K562 (cell line): Measurements from ENCODE around the gene TFRC. TPM values are rescaled to one million over a fixed set of nuclear protein-coding genes. Genes with fewer than 3 reads are reported as not detected.

Experiments
- ATAC-seq: fragments of 200-7000 bp; cut with Tn5 transposase; 3 replicates; pipeline ENCODE4 v1.9.1; 2020; ENCODE audit warnings: moderate library complexity
- BruUV-seq: library from RNA; stranded (reverse); fragments of 400-500 nt; replicated peaks from 2 replicates; lab custom pipeline; 2021; lab: Mats Ljungman, UMichigan
- CTCF ChIA-PET: fragments of 300-600 bp; formaldehyde crosslinking; extraction: SDS; loops from one replicate; lab custom pipeline; 2021; ENCODE audit warnings: low intra/inter-chr PET ratio; lab: Yijun Ruan, JAX
- POLR2A ChIA-PET: fragments of 300-600, 350-650 bp; sonication (Branson Sonifier 250); formaldehyde crosslinking; extraction: SDS; loops from one replicate; lab custom pipeline; 2021; ENCODE audit warnings: antibody characterized with exemption, inconsistent platforms; lab: Yijun Ruan, JAX
- DNase-seq, 4 experiments: peaks; one replicate each; pipeline versions ENCODE4 v3.0.0 to v3.0.0-alpha.2; 2011 to 2018; ENCODE audit warnings: low spot score in 3 of 4, mixed read lengths in 3 of 4; ENCODE audit errors: extremely low read depth in 1 of 4
- FAIRE-seq: peaks from 2 replicates; lab custom pipeline; 2011; peaks lifted over from hg19 to GRCh38; lab: Jason Lieb, UNC
- H2AFZ ChIP-seq: 2 replicates; pipeline ENCODE4 v1.6.0; 2011; ENCODE audit warnings: low read depth, low read length, control low read depth, inconsistent platforms
- H3K27ac ChIP-seq: fragments of 200-600 bp; 3 replicates; pipeline ENCODE4 v1.8.0; 2011; ENCODE audit warnings: low read depth, mild to moderate bottlenecking, control low read depth, inconsistent platforms, low read length, moderate library complexity, mixed read lengths; ENCODE audit errors: extremely low read depth
- H3K27me3 ChIP-seq, 2 experiments: fragments of 300-600 bp in 1 of 2; 2 replicates in 1 of 2; 3 replicates in 1 of 2; pipeline versions ENCODE4 v1.6.0 to v1.8.0; 2011; ENCODE audit warnings: inconsistent platforms in 2 of 2, low read length in 2 of 2, mild to moderate bottlenecking in 1 of 2, mixed read lengths in 1 of 2, moderate library complexity in 1 of 2; ENCODE audit not compliant: control insufficient read depth in 2 of 2, insufficient read depth in 2 of 2
- H3K36me3 ChIP-seq: fragments of 300-600 bp; 3 replicates; pipeline ENCODE4 v1.8.0; 2011; ENCODE audit warnings: mild to moderate bottlenecking, low read length, inconsistent platforms; ENCODE audit not compliant: control insufficient read depth, insufficient read depth
- H3K4me1 ChIP-seq, 2 experiments: fragments of 200-600 bp in 1 of 2; replicated peaks in 1 of 2; 2 replicates in 1 of 2; 3 replicates in 1 of 2; pipeline versions ENCODE4 v1.5.1 to v1.8.0; 2011; ENCODE audit warnings: inconsistent platforms in 2 of 2, low read length in 2 of 2, mild to moderate bottlenecking in 1 of 2, mixed read lengths in 1 of 2, moderate library complexity in 1 of 2; ENCODE audit not compliant: control insufficient read depth in 2 of 2, insufficient read depth in 2 of 2
- H3K4me2 ChIP-seq: 2 replicates; pipeline ENCODE4 v1.6.1; 2011; ENCODE audit warnings: low read length, control low read depth, inconsistent platforms, mixed read lengths; ENCODE audit not compliant: insufficient read depth
- H3K4me3 ChIP-seq: fragments of 200-600 bp; sonication (generic), shearing (Covaris generic); 2 replicates; pipeline ENCODE4 v1.5.1; 2016; ENCODE audit warnings: control low read depth, inconsistent platforms
- H3K79me2 ChIP-seq: fragments of 200-600 bp; 3 replicates; pipeline ENCODE4 v1.8.0; 2011; ENCODE audit warnings: low read length, inconsistent platforms; ENCODE audit not compliant: control insufficient read depth, insufficient read depth
- H3K9ac ChIP-seq, 2 experiments: 2 replicates each; pipeline versions ENCODE4 v1.6.0 to v1.6.1; 2011; ENCODE audit warnings: low read depth in 2 of 2, low read length in 2 of 2, control low read depth in 1 of 2, inconsistent platforms in 1 of 2, mild to moderate bottlenecking in 1 of 2, mixed read lengths in 1 of 2; ENCODE audit not compliant: insufficient read depth in 1 of 2
- H3K9me1 ChIP-seq: one replicate; pipeline ENCODE4 v1.6.0; 2011; ENCODE audit warnings: inconsistent platforms, mild to moderate bottlenecking, low read length, moderate library complexity; ENCODE audit not compliant: control insufficient read depth, insufficient read depth
- H3K9me3 ChIP-seq: replicated peaks from 2 replicates; pipeline ENCODE4 v1.5.1; 2011; ENCODE audit warnings: low read depth, low read length, inconsistent platforms; ENCODE audit not compliant: control insufficient read depth, insufficient read depth
- H4K20me1 ChIP-seq: replicated peaks from 2 replicates; pipeline ENCODE4 v1.6.1; 2011; ENCODE audit warnings: low read length, inconsistent platforms, mixed read lengths; ENCODE audit not compliant: control insufficient read depth, insufficient read depth
- ETV6 ChIP-seq, 3 experiments: fragments of 150-350 bp in 1 of 3; sonication (generic) in 1 of 3; formaldehyde crosslinking in 1 of 3; IDR thresholded peaks; 2 replicates each; pipeline versions ENCODE4 v1.6.1 to v1.8.0; 2014 to 2022; ENCODE audit warnings: borderline replicate concordance in 2 of 3, low read depth in 2 of 3, antibody characterized with exemption in 1 of 3, low read length in 1 of 3, mild to moderate bottlenecking in 1 of 3, missing genetic modification reagents in 1 of 3
- GTF2B ChIP-seq: IDR thresholded peaks from 2 replicates; pipeline ENCODE4 v1.6.1; 2011; ENCODE audit not compliant: insufficient read length; ENCODE audit errors: extremely low read depth
- IRF9 ChIP-seq: fragments of 450-650 bp; IDR thresholded peaks from 2 replicates; pipeline ENCODE4 v1.6.1; 2016; ENCODE audit warnings: missing biosample characterization, missing genetic modification characterization
- KAT2B ChIP-seq: IDR thresholded peaks from one replicate; pipeline ENCODE4 v1.6.1; 2012; ENCODE audit warnings: low read depth, mild to moderate bottlenecking, control low read depth, inconsistent platforms, low read length, moderate library complexity
- MECOM ChIP-seq: fragments of 250-450 bp; sonication (Bioruptor Pico); IDR thresholded peaks from 2 replicates; pipeline ENCODE4 v1.8.0; 2022; ENCODE audit warnings: inconsistent platforms
- POLR2A ChIP-seq: fragments of 450-650 bp; conservative IDR thresholded peaks from 2 replicates; pipeline ENCODE4 v1.6.1; 2016
- POLR2AphosphoS2 ChIP-seq: IDR thresholded peaks from 2 replicates; pipeline ENCODE4 v1.6.1; 2012; ENCODE audit warnings: low read length, improper control_type of control experiment
- POLR2AphosphoS5 ChIP-seq: IDR thresholded peaks from 2 replicates; pipeline ENCODE4 v1.6.1; 2011; ENCODE audit warnings: mild to moderate bottlenecking, low read depth, low read length, moderate library complexity; ENCODE audit not compliant: control insufficient read depth, insufficient read depth
- PYGO2 ChIP-seq: fragments of 450-650 bp; IDR thresholded peaks from 2 replicates; pipeline ENCODE4 v1.6.1; 2016; ENCODE audit warnings: mild to moderate bottlenecking, missing genetic modification characterization, moderate library complexity, missing compliant biosample characterization
- RBM22 ChIP-seq: fragments of 200-400 bp; formaldehyde crosslinking; IDR thresholded peaks from 2 replicates; pipeline ENCODE4 v1.6.1; 2018; ENCODE audit warnings: low read length, low read depth; ENCODE audit not compliant: poor library complexity, severe bottlenecking
- SMAD4 ChIP-seq: fragments of 250-450 bp; sonication (Bioruptor Pico); conservative IDR thresholded peaks from 2 replicates; pipeline ENCODE4 v1.8.0; 2021; ENCODE audit warnings: inconsistent platforms, mild to moderate bottlenecking, moderate library complexity
- SNAPC5 ChIP-seq: fragments of 250-450 bp; sonication (Bioruptor Pico); IDR thresholded peaks from 2 replicates; pipeline ENCODE4 v1.8.0; 2021; ENCODE audit warnings: moderate library complexity, mild to moderate bottlenecking, inconsistent platforms
- YY1 ChIP-seq, 3 experiments: IDR thresholded peaks; 2 replicates each; pipeline ENCODE4 v1.6.1; 2011; ENCODE audit warnings: low read length in 2 of 3, mild to moderate bottlenecking in 2 of 3, moderate library complexity in 2 of 3, borderline replicate concordance in 1 of 3, control low read depth in 1 of 3, low read depth in 1 of 3; ENCODE audit not compliant: insufficient read depth in 3 of 3, insufficient replicate concordance in 2 of 3, control insufficient read depth in 1 of 3, insufficient read length in 1 of 3; ENCODE audit errors: extremely low read depth in 1 of 3
- ZNF280B ChIP-seq: fragments of 250-450 bp; sonication (Bioruptor Pico); IDR thresholded peaks from 2 replicates; pipeline ENCODE4 v1.5.1; 2021; ENCODE audit warnings: mild to moderate bottlenecking
- ZNF584 ChIP-seq: fragments of 200-800 bp; sonication (Bioruptor generic); IDR thresholded peaks from 2 replicates; pipeline ENCODE4 v1.6.1; 2016; ENCODE audit warnings: low read depth, mild to moderate bottlenecking, missing genetic modification characterization, missing compliant biosample characterization
- ZNF644 ChIP-seq: fragments of 200-800 bp; sonication (Bioruptor generic); IDR thresholded peaks from 2 replicates; pipeline ENCODE4 v1.6.1; 2016; ENCODE audit warnings: low read depth, missing genetic modification characterization, missing compliant biosample characterization
- ZNF699 ChIP-seq: fragments of 250-450 bp; sonication (Bioruptor Pico); IDR thresholded peaks from 2 replicates; pipeline ENCODE4 v1.8.0; 2021; ENCODE audit warnings: mild to moderate bottlenecking, moderate library complexity; ENCODE audit not compliant: insufficient replicate concordance
- WGBS: fragments of 100-300 bp; shearing (Covaris generic); methylation state at CpG from one replicate; pipeline ENCODE4 v1.1.6; 2016; ENCODE audit warnings: low coverage, mixed read lengths; ENCODE audit not compliant: insufficient coverage; ENCODE audit errors: missing lambda C conversion rate; 5-methylcytosine and 5-hydroxymethylcytosine counted together
- in situ Hi-C: fragments of 300-500 bp; cut with MboI; formaldehyde crosslinking; loops from 4 replicates; pipeline ENCODE4 v1.15.0; 2018; ENCODE audit warnings: inconsistent platforms, mixed read lengths
- intact Hi-C: fragments of 100-400 bp; cut with micrococcal nuclease; formaldehyde crosslinking; loops from 2 replicates; pipeline ENCODE4 v1.14.2; 2022
- polyA plus RNA-seq, 8 experiments: library from polyadenylated mRNA; depleted of rRNA in 4 of 8; stranded (reverse) in 5 of 8; unstranded in 3 of 8; fragments of >200 nt; fragmentation: Nextera tagmentation in 2 of 8; fragmentation: Illumina TruSeq in 1 of 8; extraction: Ambion mirVana in 2 of 8; extraction: Trizol in 1 of 8; gene quantifications; 2 replicates each; pipeline versions ENCODE4 v1.2.1 to v1.2.3, GENCODE V29; 2011 to 2014; ENCODE audit warnings: inconsistent platforms in 1 of 8, missing spikeins in 1 of 8
- total RNA-seq, 7 experiments: library from RNA; depleted of rRNA in 6 of 7; stranded (reverse); fragments of >200 nt in 6 of 7; fragmentation: Illumina TruSeq in 2 of 7; extraction: Trizol in 2 of 7; gene quantifications; 2 replicates each; pipeline versions ENCODE4 v1.2.1 to v1.2.3, GENCODE V29; 2011 to 2021; ENCODE audit warnings: low replicate concordance in 1 of 7

The TFRC gene
- total and polyA plus RNA-seq, 9 of the 15 experiments (the other 6 are each of a cell fraction or from before 2014, with no cell fraction given) = 149 to 679 (median 332) TPM

GRCh38 chr3:196057760-196058331, 24.0 kb downstream of the TFRC start:
- Histone ChIP-seq H3K36me3 (peaks cover 97% of the 10 kb centered on the region), H3K9ac (no peak overlapping the region), H2AFZ (no peak overlapping the region), H4K20me1 (peaks cover 43% of the 10 kb centered on the region; the same call in 1 of the 2 replicates), H3K4me2 (no peak overlapping the region), H3K4me1 (no peaks in the 10 kb centered on the region; a peak in 1 of 5 replicates), H3K27ac (no peak overlapping the region), H3K9me1 (no peaks in the 10 kb centered on the region), H3K9me3 (no peaks in the 10 kb centered on the region), H3K4me3 (no peak overlapping the region), H3K79me2 (peaks cover 56% of the 10 kb centered on the region), H3K27me3 (no peaks in the 10 kb centered on the region)
- WGBS = 92% methylated on average over 3 of the region's 3 CpGs
- ChIA-PET CTCF (no interaction called here), POLR2A (interaction anchor here (0.6 to 3.1 kb wide), 2 partner anchors 10 to 11 kb away, joined by 3 to 18 read pairs; no protein-coding TSS in a partner anchor)
- in situ Hi-C loops (no loop called here), intact Hi-C loops (no loop called here)
- no TSS peak for BruUV-seq
- no peak for DNase-seq
- FAIRE-seq = no peak
- ATAC-seq = no peak
- TF ChIP-seq POLR2AphosphoS2 = peak; percentile 46; the same call in 1 of the 2 replicates
- TF ChIP-seq PYGO2 (tag) = 0 out of 2 replicates have a peak, but pooled peaks have one; percentile 43
- 0 out of 2 replicates have a peak, but pooled peaks have one; percentile 32 for TF ChIP-seq POLR2AphosphoS5
- no peak for TF ChIP-seq SNAPC5 (CRISPR knock-in tag)
- TF ChIP-seq GTF2B = no peak
- TF ChIP-seq YY1 (IDR thresholded peaks at IDR 0.05; ENCODE audit: borderline replicate concordance in 1 of 3, control insufficient read depth in 1 of 3, extremely low read depth in 1 of 3, insufficient read depth in 3 of 3, insufficient read length in 1 of 3, insufficient replicate concordance in 2 of 3, low read depth in 1 of 3, low read length in 2 of 3) = no peak
- TF ChIP-seq KAT2B = no peak
- TF ChIP-seq ZNF699 = no peak
- peak; percentile 39; the same call in 1 of the 2 replicates for TF ChIP-seq POLR2A
- 0 out of 2 replicates have a peak, but pooled peaks have one; percentile 19 for TF ChIP-seq ZNF644 (tag)
- TF ChIP-seq RBM22 = peak; percentile 26
- peak; percentile 71; the same call in 1 of the 2 replicates for TF ChIP-seq ZNF584 (CRISPR knock-in tag)
- TF ChIP-seq ETV6 (IDR thresholded peaks at IDR 0.05; ENCODE audit: borderline replicate concordance in 1 of 2, low read depth in 2 of 2, low read length in 1 of 2) = no peak
- no peak for TF ChIP-seq ETV6 (CRISPR knock-in tag; IDR thresholded peaks at IDR 0.05; ENCODE audit: borderline replicate concordance)
- peak; percentile 85 for TF ChIP-seq SMAD4
- TF ChIP-seq IRF9 (tag) = peak; percentile 91
- peak; percentile 87 for TF ChIP-seq MECOM (CRISPR knock-in tag)
- TF ChIP-seq ZNF280B (CRISPR knock-in tag) = no peak
